Astrocyte (in vitro differentiated cells and primary cell): ENCODE measurements around the gene PTMS. TPM values are rescaled to one million over a fixed set of nuclear protein-coding genes. Genes with fewer than 3 reads are reported as not detected.

ENCODE experiments used
- DNase-seq: peaks from one replicate; pipeline ENCODE4 v3.0.0-alpha.2; 2010; ENCODE audit warnings: low read depth
- FAIRE-seq: peaks from 2 replicates; lab custom pipeline; 2011; peaks lifted over from hg19 to GRCh38; lab: Jason Lieb, UNC
- H2AFZ ChIP-seq: 2 replicates; pipeline ENCODE4 v1.6.0; 2012; ENCODE audit warnings: low read depth, low read length, inconsistent platforms
- H3K27ac ChIP-seq: 2 replicates; pipeline ENCODE4 v1.5.1; 2011; ENCODE audit warnings: low read depth, low read length, inconsistent platforms
- H3K27me3 ChIP-seq: 2 replicates; pipeline ENCODE4 v1.6.0; 2011; ENCODE audit warnings: low read length, inconsistent platforms; ENCODE audit not compliant: insufficient read depth
- H3K36me3 ChIP-seq: 2 replicates; pipeline ENCODE4 v1.5.1; 2011; ENCODE audit warnings: low read length, inconsistent platforms; ENCODE audit not compliant: insufficient read depth
- H3K4me1 ChIP-seq: 2 replicates; pipeline ENCODE4 v1.5.1; 2011; ENCODE audit warnings: low read length, inconsistent platforms; ENCODE audit not compliant: insufficient read depth
- H3K4me2 ChIP-seq: 2 replicates; pipeline ENCODE4 v1.6.0; 2012; ENCODE audit warnings: low read length, inconsistent platforms
- H3K4me3 ChIP-seq: 2 replicates; pipeline ENCODE4 v1.5.1; 2011; ENCODE audit warnings: low read depth, mild to moderate bottlenecking, low read length, inconsistent platforms; ENCODE audit not compliant: insufficient read depth
- H3K79me2 ChIP-seq: 2 replicates; pipeline ENCODE4 v1.6.0; 2012; ENCODE audit warnings: mild to moderate bottlenecking, low read length, inconsistent platforms; ENCODE audit not compliant: insufficient read depth
- H3K9ac ChIP-seq: 2 replicates; pipeline ENCODE4 v1.6.0; 2012; ENCODE audit warnings: mild to moderate bottlenecking, low read length, inconsistent platforms
- H3K9me3 ChIP-seq: 2 replicates; pipeline ENCODE4 v1.5.1; 2012; ENCODE audit warnings: low read depth, mild to moderate bottlenecking, low read length, inconsistent platforms; ENCODE audit not compliant: insufficient read depth
- H4K20me1 ChIP-seq: 2 replicates; pipeline ENCODE4 v1.6.0; 2012; ENCODE audit warnings: low read length, inconsistent platforms; ENCODE audit not compliant: insufficient read depth
- H3K27ac Mint-ChIP-seq: one replicate; pipeline ENCODE4 v1.8.0; 2021; ENCODE audit warnings: mild to moderate bottlenecking, mixed read lengths; ENCODE audit not compliant: unreplicated experiment
- H3K27me3 Mint-ChIP-seq: one replicate; pipeline ENCODE4 v1.8.0; 2021; ENCODE audit warnings: low read depth, mixed read lengths; ENCODE audit not compliant: unreplicated experiment
- H3K36me3 Mint-ChIP-seq: one replicate; pipeline ENCODE4 v1.8.0; 2021; ENCODE audit warnings: low read depth, mixed read lengths; ENCODE audit not compliant: unreplicated experiment
- H3K4me1 Mint-ChIP-seq: one replicate; pipeline ENCODE4 v1.8.0; 2021; ENCODE audit warnings: low read depth, mixed read lengths; ENCODE audit not compliant: unreplicated experiment
- H3K4me3 Mint-ChIP-seq: one replicate; pipeline ENCODE4 v1.8.0; 2021; ENCODE audit warnings: mild to moderate bottlenecking, moderate library complexity, mixed read lengths; ENCODE audit not compliant: unreplicated experiment
- H3K9me3 Mint-ChIP-seq: one replicate; pipeline ENCODE4 v1.8.0; 2021; ENCODE audit warnings: mild to moderate bottlenecking, mixed read lengths; ENCODE audit not compliant: unreplicated experiment
- CTCF ChIP-seq: IDR thresholded peaks from 2 replicates; pipeline ENCODE4 v1.5.1; 2011; ENCODE audit warnings: low read depth, mild to moderate bottlenecking, inconsistent platforms, low read length, moderate library complexity; ENCODE audit not compliant: insufficient read depth
- EZH2 ChIP-seq: IDR thresholded peaks from 2 replicates; pipeline ENCODE4 v1.6.1; 2012; ENCODE audit warnings: mild to moderate bottlenecking, low read length, inconsistent platforms; ENCODE audit not compliant: insufficient read depth
- total RNA-seq: library from RNA; stranded (reverse); gene quantifications from 2 replicates; pipeline ENCODE4 v1.2.1, GENCODE V29; 2021

PTMS gene
- total RNA-seq, 1 donor from 2014 or later: 510 TPM

GRCh38 chr12:6782850-6783566, 16.8 kb downstream of the PTMS start:
- Histone ChIP-seq H4K20me1 (no peaks in the 10 kb centered on the region), H3K9ac (no peak overlapping the region), H3K27me3 (no peaks in the 10 kb centered on the region), H3K4me3 (no peak overlapping the region), H3K4me2 (no peak overlapping the region), H3K79me2 (no peaks in the 10 kb centered on the region), H3K9me3 (no peaks in the 10 kb centered on the region), H2AFZ (no peak overlapping the region), H3K36me3 (no peaks in the 10 kb centered on the region), H3K4me1 (peaks cover 6% of the 10 kb centered on the region), H3K27ac (no peak overlapping the region)
- Mint-ChIP-seq H3K27ac (no peak overlapping the region), H3K4me1 (peaks cover 13% of the 10 kb centered on the region), H3K36me3 (peaks cover 5% of the 10 kb centered on the region), H3K27me3 (peaks cover 13% of the 10 kb centered on the region), H3K9me3 (peaks cover 4% of the 10 kb centered on the region), H3K4me3 (no peak overlapping the region)
- TF ChIP-seq EZH2 (no peak), CTCF (no peak)
- DNase-seq (no peak), FAIRE-seq (no peak)

GRCh38 chr12:6783828-6784227, 17.7 kb downstream of the PTMS start:
- H3K27me3 ChIP-seq: no peaks in the 10 kb centered on the region
- peaks cover under 1% of the 10 kb centered on the region for H3K4me1 ChIP-seq
- H3K4me3 ChIP-seq: no peak overlapping the region
- H3K4me3 Mint-ChIP-seq: no peak overlapping the region
- H4K20me1 ChIP-seq: no peaks in the 10 kb centered on the region
- no peaks in the 10 kb centered on the region for H3K79me2 ChIP-seq
- no peak for DNase-seq
- H3K9me3 Mint-ChIP-seq: peaks cover 4% of the 10 kb centered on the region
- no peak overlapping the region for H2AFZ ChIP-seq
- FAIRE-seq: no peak
- peaks cover 8% of the 10 kb centered on the region for H3K4me1 Mint-ChIP-seq
- H3K9ac ChIP-seq: no peak overlapping the region
- H3K36me3 ChIP-seq: no peaks in the 10 kb centered on the region
- peaks cover 8% of the 10 kb centered on the region for H3K27me3 Mint-ChIP-seq
- no peak overlapping the region for H3K27ac ChIP-seq
- no peaks in the 10 kb centered on the region for H3K36me3 Mint-ChIP-seq
- H3K9me3 ChIP-seq: no peaks in the 10 kb centered on the region
- TF ChIP-seq CTCF: no peak
- TF ChIP-seq EZH2: no peak
- no peak overlapping the region for H3K27ac Mint-ChIP-seq
- no peak overlapping the region for H3K4me2 ChIP-seq

- H3K27ac Mint-ChIP-seq: no peak overlapping the region
- peaks cover 4% of the 10 kb centered on the region for H3K4me1 Mint-ChIP-seq
- no peak for DNase-seq
- peaks cover 4% of the 10 kb centered on the region for H3K9me3 Mint-ChIP-seq
- TF ChIP-seq CTCF (no peak), EZH2 (no peak)
- H3K79me2 ChIP-seq: no peaks in the 10 kb centered on the region
- FAIRE-seq: no peak
- H3K36me3 ChIP-seq: no peaks in the 10 kb centered on the region
- H4K20me1 ChIP-seq: no peaks in the 10 kb centered on the region
- H3K4me1 ChIP-seq: no peaks in the 10 kb centered on the region
- H3K27ac ChIP-seq: no peak overlapping the region
- H2AFZ ChIP-seq: no peak overlapping the region
- no peak overlapping the region for H3K4me3 Mint-ChIP-seq
- no peak overlapping the region for H3K4me2 ChIP-seq
- no peaks in the 10 kb centered on the region for H3K36me3 Mint-ChIP-seq
- H3K27me3 ChIP-seq: no peaks in the 10 kb centered on the region
- peaks cover 8% of the 10 kb centered on the region for H3K27me3 Mint-ChIP-seq
- H3K9me3 ChIP-seq: no peaks in the 10 kb centered on the region
- no peak overlapping the region for H3K4me3 ChIP-seq
- H3K9ac ChIP-seq: no peak overlapping the region
Measured at GRCh38 chr12:6784296-6784695, 18.1 kb downstream of the PTMS start.
